Daoy (cell line): ENCODE results near the gene LILRB3. TPM values are rescaled to one million over a fixed set of nuclear protein-coding genes. Genes with fewer than 3 reads are reported as not detected.
"Not testable (repeated sequence)": the region's sequence is repeated elsewhere in the genome, so short reads cannot be mapped to it uniquely, and the experiment has no call there.

Experiments
- DNase-seq: peaks from one replicate; pipeline ENCODE4 v3.0.0-alpha.2; 2015; ENCODE audit warnings: low read depth
- total RNA-seq: library from RNA; depleted of rRNA; stranded (reverse); fragments of >200 nt; shearing (Covaris generic); gene quantifications from 2 replicates; pipeline ENCODE4 v1.2.3, GENCODE V29; 2014; rRNA removed

The LILRB3 gene
- total RNA-seq: not detected in 2 replicates

GRCh38 chr19:54222474-54223276 lies at the start of gene LILRB3:
LILRB3 (minus strand) TSS chr19:54223007; CDS start chr19:54222976, 31 bp downstream.
- not testable (repeated sequence) for DNase-seq

- not testable (repeated sequence) for DNase-seq
These were observed 49.4 kb upstream of the LILRB3 start for GRCh38 chr19:54272181-54272580.

GRCh38 chr19:54271587-54271986 lies 48.8 kb upstream of the LILRB3 start:
- not testable (repeated sequence) for DNase-seq

GRCh38 chr19:54271106-54271505 lies 48.3 kb upstream of the LILRB3 start:
- no peak for DNase-seq

GRCh38 chr19:54268936-54269335 lies 46.1 kb upstream of the LILRB3 start:
- DNase-seq: no peak

GRCh38 chr19:54266133-54266532 lies 43.3 kb upstream of the LILRB3 start:
- peak; percentile 80 for DNase-seq

- no peak for DNase-seq
These were observed 39.7 kb upstream of the LILRB3 start for GRCh38 chr19:54262470-54262869.

GRCh38 chr19:54262066-54262465 lies 39.3 kb upstream of the LILRB3 start:
- DNase-seq: no peak

- no peak for DNase-seq
These were observed 34.3 kb upstream of the LILRB3 start, which contains the start of gene LILRB5 for GRCh38 chr19:54257116-54257480. LILRB5 (minus strand) TSS chr19:54257273; CDS start chr19:54257193, 80 bp downstream.

GRCh38 chr19:54256250-54257115 lies 33.7 kb upstream of the LILRB3 start:
- no peak for DNase-seq

GRCh38 chr19:54255105-54255775 lies 32.4 kb upstream of the LILRB3 start:
- DNase-seq: no peak

- DNase-seq: no peak
These were observed 31.5 kb upstream of the LILRB3 start for GRCh38 chr19:54254195-54254906.

- no peak for DNase-seq
These were observed 30.8 kb upstream of the LILRB3 start for GRCh38 chr19:54253331-54254194.

- no peak for DNase-seq
These were observed 30.0 kb upstream of the LILRB3 start for GRCh38 chr19:54252845-54253244.

GRCh38 chr19:54252243-54252642 lies 29.4 kb upstream of the LILRB3 start:
- DNase-seq: no peak

- peak; percentile 60 for DNase-seq
These were observed 25.3 kb upstream of the LILRB3 start for GRCh38 chr19:54248016-54248601.

GRCh38 chr19:54247106-54247930 lies 24.5 kb upstream of the LILRB3 start:
- no peak for DNase-seq

GRCh38 chr19:54245936-54246335 lies 23.1 kb upstream of the LILRB3 start:
- DNase-seq: no peak

- not testable (repeated sequence) for DNase-seq
These were observed 21.0 kb upstream of the LILRB3 start for GRCh38 chr19:54243809-54244208.
